Sigmoid colon (tissue), 7 donors: Measurements from ENCODE around the gene CD302. TPM values are rescaled to one million over a fixed set of nuclear protein-coding genes. Genes with fewer than 3 reads are reported as not detected.

ENCODE experiments used
- DNase-seq: peaks from one replicate; pipeline ENCODE4 v3.0.0-alpha.2; 2019
- H3K27ac ChIP-seq, 4 donors: fragments of 200-600 bp; sonication (generic); one replicate each; pipeline ENCODE4 v1.5.1; 2016 to 2019; ENCODE audit warnings: mild to moderate bottlenecking in 1 of 4
- H3K27me3 ChIP-seq, 3 donors: fragments of 200-600 bp; sonication (generic); one replicate each; pipeline ENCODE4 v1.5.1; 2019; ENCODE audit warnings: mild to moderate bottlenecking in 1 of 3
- H3K36me3 ChIP-seq, 4 donors: fragments of 200-600 bp; sonication (generic); one replicate each; pipeline ENCODE4 v1.5.1; 2016 to 2019
- H3K4me1 ChIP-seq, 4 donors: fragments of 200-600 bp; sonication (generic); one replicate each; pipeline ENCODE4 v1.5.1; 2017 to 2019
- H3K4me3 ChIP-seq, 4 donors: fragments of 200-600 bp; sonication (generic); one replicate each; pipeline ENCODE4 v1.5.1; 2017 to 2019; ENCODE audit warnings: mild to moderate bottlenecking in 2 of 4, moderate library complexity in 1 of 4
- H3K9me3 ChIP-seq, 4 donors: fragments of 200-600 bp in 3 of 4; sonication (generic) in 3 of 4; one replicate each; pipeline versions ENCODE4 v1.5.1 to v1.6.1; 2013 to 2019
- CTCF ChIP-seq, 4 experiments: fragments of 450-650 bp in 3 of 4; fragments of 200-600 bp in 1 of 4; IDR thresholded peaks; one replicate each; pipeline ENCODE4 v1.5.1; 2016 to 2019; ENCODE audit warnings: antibody characterized with exemption in 4 of 4, mild to moderate bottlenecking in 3 of 4, moderate library complexity in 2 of 4
- EP300 ChIP-seq, 4 donors: sonication (generic); formaldehyde crosslinking; IDR thresholded peaks; one replicate each; pipeline ENCODE4 v1.6.1; 2017; ENCODE audit warnings: antibody characterized with exemption in 4 of 4
- POLR2A ChIP-seq, 2 donors: fragments of 450-650 bp; IDR thresholded peaks; one replicate each; pipeline ENCODE4 v1.6.1; 2016; ENCODE audit warnings: antibody characterized with exemption in 2 of 2, mild to moderate bottlenecking in 2 of 2, moderate library complexity in 2 of 2
- POLR2AphosphoS5 ChIP-seq, 4 donors: sonication (generic); formaldehyde crosslinking; IDR thresholded peaks; one replicate each; pipeline ENCODE4 v1.6.1; 2017; ENCODE audit warnings: antibody characterized with exemption in 4 of 4
- WGBS, 2 donors: extraction: QIAGEN DNeasy Blood & Tissue Kit; methylation state at CpG; one replicate each; pipeline ENCODE4 v1.1.7; 2013; 5-methylcytosine and 5-hydroxymethylcytosine counted together
- intact Hi-C: fragments of 100-400 bp; cut with DNase I; formaldehyde crosslinking; loops from one replicate; pipeline ENCODE4 v1.15.1; 2023
- polyA plus RNA-seq, 3 donors: library from polyadenylated mRNA; stranded (reverse); fragments of 200-250 nt; gene quantifications; one replicate each; pipeline ENCODE4 v1.2.3, GENCODE V29; 2013
- total RNA-seq, 4 donors: library from RNA; depleted of rRNA; stranded (reverse); fragments of >200 nt; gene quantifications; one replicate each; pipeline ENCODE4 v1.1.0, GENCODE V29; 2016
- donor health status: healthy with polysubstance abuse.
- donor health status: Bipolar disorder and iron deficiency.
- donor health status: healthy.

Gene CD302
- total and polyA plus RNA-seq, 7 donors = 9.0 to 67.6 (median 42.4) TPM

GRCh38 chr2:159817283-159817682 lies 19.3 kb upstream of the CD302 start:
- no peaks in the 10 kb centered on the region for H3K4me1 ChIP-seq
- H3K27ac ChIP-seq = no peak overlapping the region
- no peak for TF ChIP-seq EP300 (IDR thresholded peaks at IDR 0.05)
- TF ChIP-seq POLR2A (IDR thresholded peaks at IDR 0.05) = no peak
- TF ChIP-seq POLR2AphosphoS5 (IDR thresholded peaks at IDR 0.05) = no peak
- TF ChIP-seq CTCF (IDR thresholded peaks at IDR 0.05) = no peak
- DNase-seq = no peak
- no peaks in the 10 kb centered on the region for H3K36me3 ChIP-seq
- no peaks in the 10 kb centered on the region for H3K9me3 ChIP-seq
- WGBS, 2 donors = 75 to 94% methylated on average over 1 of the region's 1 CpG
- intact Hi-C loops = no loop called here
- H3K27me3 ChIP-seq = no peaks in the 10 kb centered on the region
- H3K4me3 ChIP-seq = no peak overlapping the region

DNA sequence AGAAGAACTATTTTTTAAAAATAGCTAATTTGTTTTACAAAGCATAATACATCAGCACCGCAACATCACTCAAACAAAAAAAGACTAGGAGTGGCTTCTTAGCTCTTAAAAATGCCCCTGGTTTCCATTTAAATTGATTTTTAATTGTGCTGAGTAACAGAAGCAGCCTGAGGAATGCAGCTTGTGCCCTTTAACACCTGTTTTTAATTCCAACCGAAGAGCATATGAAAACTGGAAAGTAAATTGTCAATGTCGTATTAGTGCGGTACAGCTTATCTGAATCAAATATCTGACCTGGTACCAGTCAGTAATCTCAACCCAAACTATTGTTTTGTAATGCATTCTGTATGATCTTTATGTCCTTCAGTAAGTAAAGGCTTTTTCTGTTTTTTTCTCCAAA lies 13.2 kb upstream of the CD302 start:
- Histone ChIP-seq H3K9me3 (no peaks in the 10 kb centered on the region), H3K36me3 (no peaks in the 10 kb centered on the region), H3K27ac (no peak overlapping the region), H3K27me3 (no peaks in the 10 kb centered on the region), H3K4me3 (no peak overlapping the region), H3K4me1 (no peaks in the 10 kb centered on the region)
- intact Hi-C loops = no loop called here
- TF ChIP-seq CTCF (IDR thresholded peaks at IDR 0.05) (no peak), POLR2A (IDR thresholded peaks at IDR 0.05) (no peak), POLR2AphosphoS5 (IDR thresholded peaks at IDR 0.05) (no peak), EP300 (IDR thresholded peaks at IDR 0.05) (no peak)
- 93 to 94% methylated on average over 4 of the region's 4 CpGs for WGBS, 2 donors
- no peak for DNase-seq

DNA sequence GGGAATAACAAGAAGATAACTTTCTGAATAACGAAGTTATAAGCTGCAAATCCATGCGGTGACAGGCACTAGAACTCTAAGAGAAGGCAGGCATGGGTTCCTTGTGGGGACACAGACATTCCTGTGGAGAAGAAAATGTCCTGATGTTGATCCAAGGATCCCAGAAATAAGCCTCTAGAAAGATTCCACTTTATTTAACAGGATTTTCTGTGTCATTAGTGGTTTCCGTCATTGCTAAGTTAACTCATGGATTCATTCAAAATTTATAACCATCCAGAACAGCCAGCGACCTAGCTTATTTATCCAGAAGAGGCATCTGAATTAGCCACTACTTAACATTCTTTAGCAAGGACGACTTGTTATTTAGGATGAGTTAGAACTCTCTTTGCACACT lies 10.0 kb upstream of the CD302 start:
- no peaks in the 10 kb centered on the region for H3K36me3 ChIP-seq
- no peaks in the 10 kb centered on the region for H3K9me3 ChIP-seq
- no peak overlapping the region for H3K27ac ChIP-seq
- H3K4me3 ChIP-seq = no peak overlapping the region
- intact Hi-C loops = no loop called here
- no peaks in the 10 kb centered on the region for H3K27me3 ChIP-seq
- TF ChIP-seq POLR2A (IDR thresholded peaks at IDR 0.05) (no peak), CTCF (IDR thresholded peaks at IDR 0.05) (no peak), EP300 (IDR thresholded peaks at IDR 0.05) (no peak), POLR2AphosphoS5 (IDR thresholded peaks at IDR 0.05) (no peak)
- no peaks in the 10 kb centered on the region for H3K4me1 ChIP-seq
- 84 to 88% methylated on average over 5 of the region's 5 CpGs for WGBS, 2 donors
- DNase-seq = no peak

DNA sequence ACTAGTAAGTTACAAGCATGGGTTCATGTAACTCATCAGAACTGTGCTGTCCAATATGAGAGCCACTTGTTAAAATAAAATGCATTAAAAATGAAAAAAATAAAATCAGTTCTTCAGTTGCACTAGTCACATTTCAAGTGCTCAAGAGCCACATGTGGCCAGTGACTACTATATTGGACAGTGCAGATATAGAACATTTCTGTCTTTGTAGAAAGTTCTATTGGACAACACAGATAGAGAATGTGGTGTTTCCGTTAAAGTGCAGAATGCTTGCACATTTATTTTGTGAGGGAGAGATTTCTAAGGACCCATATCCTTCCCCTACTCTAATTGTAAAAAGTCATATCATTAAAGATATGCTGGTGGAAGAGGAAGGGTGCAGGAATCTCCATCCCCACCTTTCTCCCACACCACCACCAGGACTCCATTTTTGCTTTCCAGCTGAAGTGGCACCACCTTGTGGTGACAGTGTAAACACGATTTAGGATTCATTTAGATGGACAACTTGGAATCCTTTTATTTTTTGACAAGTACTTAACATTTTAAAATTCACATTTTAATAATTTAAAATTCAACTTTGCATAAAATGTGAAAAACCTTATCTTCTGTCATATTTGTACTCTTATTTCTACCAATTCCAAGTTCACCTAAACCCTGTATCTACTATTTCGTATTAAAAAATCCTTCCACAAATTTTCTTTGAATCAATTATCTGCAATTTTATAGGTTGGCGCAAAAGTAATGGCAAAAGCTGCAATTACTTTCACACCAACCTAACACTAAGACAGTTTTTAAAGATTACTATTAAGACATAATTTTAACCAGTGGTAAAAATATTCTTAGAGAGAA lies 9.4 kb upstream of the CD302 start:
- WGBS, 2 donors = 74 to 78% methylated on average over 4 of the region's 4 CpGs

More for the DNA sequence above, 9.4 kb upstream of the CD302 start:
- no peak for TF ChIP-seq POLR2A (IDR thresholded peaks at IDR 0.05)
- no peak for TF ChIP-seq EP300 (IDR thresholded peaks at IDR 0.05)
- peak in 3 of 4 experiments; percentile 61 to 68 (median 64) for TF ChIP-seq CTCF (IDR thresholded peaks at IDR 0.05)
- no peak for TF ChIP-seq POLR2AphosphoS5 (IDR thresholded peaks at IDR 0.05)
- Histone ChIP-seq H3K4me3 (no peak overlapping the region), H3K4me1 (no peaks in the 10 kb centered on the region), H3K9me3 (no peaks in the 10 kb centered on the region), H3K27me3 (no peaks in the 10 kb centered on the region), H3K27ac (no peak overlapping the region), H3K36me3 (no peaks in the 10 kb centered on the region)
- DNase-seq = no peak
- intact Hi-C loops = no loop called here
